Effector memory CD4-positive, alpha-beta T cell (primary cell): Measurements from ENCODE around the gene IL21R.

Experiments used
- DNase-seq, 3 donors: peaks; one replicate each; pipeline ENCODE4 v3.0.0-alpha.2; 2020
- H3K27ac ChIP-seq: 2 replicates; pipeline ENCODE4 v1.7.0; 2013; ENCODE audit warnings: mild to moderate bottlenecking, low read length, moderate library complexity; ENCODE audit not compliant: insufficient read depth, poor library complexity, severe bottlenecking
- H3K27me3 ChIP-seq: replicated peaks from 2 replicates; pipeline ENCODE4 v1.7.0; 2013; ENCODE audit warnings: mild to moderate bottlenecking, low read length; ENCODE audit not compliant: insufficient read depth, control insufficient read depth, poor library complexity, severe bottlenecking
- H3K36me3 ChIP-seq: 2 replicates; pipeline ENCODE4 v1.7.0; 2013; ENCODE audit warnings: mild to moderate bottlenecking, low read length, moderate library complexity; ENCODE audit not compliant: control insufficient read depth, insufficient read depth
- H3K4me1 ChIP-seq: 2 replicates; pipeline ENCODE4 v1.7.0; 2013; ENCODE audit warnings: low read length, mild to moderate bottlenecking; ENCODE audit not compliant: control insufficient read depth, insufficient read depth, poor library complexity, severe bottlenecking
- H3K4me3 ChIP-seq: 2 replicates; pipeline ENCODE4 v1.7.0; 2013; ENCODE audit warnings: low read length, low read depth, mild to moderate bottlenecking; ENCODE audit not compliant: insufficient read depth, poor library complexity, severe bottlenecking
- H3K9me3 ChIP-seq: 2 replicates; pipeline ENCODE4 v1.7.0; 2013; ENCODE audit warnings: mild to moderate bottlenecking, low read length, moderate library complexity; ENCODE audit not compliant: control insufficient read depth

The IL21R gene

DNA sequence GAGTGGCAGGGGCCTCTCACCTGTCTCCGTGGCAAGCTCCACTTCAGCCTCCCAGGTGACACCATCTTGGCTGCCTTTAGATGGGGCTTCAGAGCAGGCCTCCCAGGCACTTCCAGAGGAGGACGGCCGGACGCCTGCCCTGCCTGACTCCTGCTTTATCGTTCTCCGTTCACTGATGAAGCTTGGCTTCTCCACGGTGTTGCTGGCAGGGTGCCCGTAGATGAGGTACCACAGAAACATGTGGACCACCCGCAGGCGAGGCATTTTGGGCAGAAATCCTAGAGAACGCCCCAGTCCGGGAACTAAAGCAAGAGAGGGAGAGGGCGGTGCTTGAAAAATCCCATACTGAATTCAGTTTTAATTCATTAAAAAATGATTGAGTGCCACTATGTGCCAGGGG lies 93.2 kb downstream of the IL21R start:
- no peak for DNase-seq
- Histone ChIP-seq H3K9me3 (no peaks in the 10 kb centered on the region), H3K27me3 (no peaks in the 10 kb centered on the region), H3K4me1 (no peaks in the 10 kb centered on the region), H3K36me3 (peaks cover 91% of the 10 kb centered on the region), H3K27ac (no peak overlapping the region), H3K4me3 (no peak overlapping the region)

DNA sequence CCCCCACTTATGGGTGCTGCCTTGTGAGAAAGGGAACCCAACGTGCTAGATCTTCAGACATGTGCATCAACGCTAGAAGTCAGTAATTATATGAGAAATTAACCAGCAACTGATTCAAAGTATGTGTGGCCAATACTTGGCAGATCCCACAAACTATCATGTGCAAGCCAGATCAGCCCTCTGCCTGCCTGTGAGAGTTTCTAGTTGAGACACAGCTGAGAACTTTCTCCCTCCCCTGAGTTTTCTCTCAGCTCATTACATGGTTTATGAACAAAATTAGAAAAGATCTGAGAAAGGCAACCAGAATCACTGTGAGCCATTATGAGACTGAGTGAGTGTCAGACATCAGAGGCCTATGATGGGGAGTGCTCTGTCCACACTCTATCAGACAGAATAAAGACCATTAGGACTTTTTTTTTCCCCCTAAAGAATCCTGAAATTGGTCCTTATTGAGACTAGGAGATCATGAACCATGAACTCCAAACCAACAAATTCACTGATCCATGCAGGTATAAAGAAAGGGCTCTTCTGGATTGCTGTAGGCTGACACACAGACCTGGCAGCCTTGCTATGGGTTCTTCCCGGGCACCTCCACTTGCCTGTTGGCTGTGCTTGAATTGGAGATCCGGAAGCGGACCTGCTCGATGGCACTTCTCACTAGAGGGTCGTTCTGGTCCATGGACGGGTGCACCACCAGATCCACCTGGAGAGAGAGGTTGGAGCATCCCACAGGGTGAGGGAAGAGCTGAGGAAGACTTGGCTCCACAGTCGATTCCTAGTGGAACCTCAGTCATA lies 96.3 kb downstream of the IL21R start:
- H3K36me3 ChIP-seq, result peaks cover 83% of the 10 kb centered on the region

GRCh38 chr16:27498916-27499658 lies 97.1 kb downstream of the IL21R start:
- Histone ChIP-seq H3K4me3 (no peak overlapping the region), H3K4me1 (no peaks in the 10 kb centered on the region), H3K27me3 (no peaks in the 10 kb centered on the region), H3K9me3 (no peaks in the 10 kb centered on the region), H3K36me3 (peaks cover 87% of the 10 kb centered on the region), H3K27ac (no peak overlapping the region)
- DNase-seq, result no peak

More for the DNA sequence above, 96.3 kb downstream of the IL21R start:
- no peak overlapping the region for H3K4me3 ChIP-seq
- no peak overlapping the region for H3K27ac ChIP-seq
- H3K4me1 ChIP-seq, result no peaks in the 10 kb centered on the region
- no peak for DNase-seq
- no peaks in the 10 kb centered on the region for H3K27me3 ChIP-seq
- no peaks in the 10 kb centered on the region for H3K9me3 ChIP-seq

GRCh38 chr16:27499659-27500055 lies 97.7 kb downstream of the IL21R start:
- Histone ChIP-seq H3K27ac (no peak overlapping the region), H3K4me3 (no peak overlapping the region), H3K4me1 (no peaks in the 10 kb centered on the region), H3K27me3 (no peaks in the 10 kb centered on the region), H3K9me3 (no peaks in the 10 kb centered on the region), H3K36me3 (peaks cover 88% of the 10 kb centered on the region)
- no peak for DNase-seq

GRCh38 chr16:27500801-27501200 lies 98.8 kb downstream of the IL21R start:
- Histone ChIP-seq H3K36me3 (peaks cover 88% of the 10 kb centered on the region), H3K9me3 (no peaks in the 10 kb centered on the region), H3K27ac (no peak overlapping the region), H3K4me1 (no peaks in the 10 kb centered on the region), H3K27me3 (no peaks in the 10 kb centered on the region), H3K4me3 (no peak overlapping the region)
- no peak for DNase-seq
